HepG2 (cell line): ENCODE measurements around the gene SOAT1. TPM values are rescaled to one million over a fixed set of nuclear protein-coding genes. Genes with fewer than 3 reads are reported as not detected.

Experiments used
- ATAC-seq: fragments of 200-7000 bp; cut with Tn5 transposase; 3 replicates; pipeline ENCODE4 v1.9.1; 2020; ENCODE audit warnings: mild to moderate bottlenecking, moderate library complexity
- BruUV-seq: library from RNA; stranded (reverse); fragments of 400-500 nt; replicated peaks from 2 replicates; lab custom pipeline; 2021; lab: Mats Ljungman, UMichigan
- CTCF ChIA-PET: fragments of 300-600 bp; formaldehyde crosslinking; extraction: SDS; loops from one replicate; lab custom pipeline; 2021; ENCODE audit warnings: low total read pairs, inconsistent platforms, low intra/inter-chr PET ratio; lab: Yijun Ruan, JAX
- POLR2A ChIA-PET: fragments of 350-600 bp; sonication (Branson Sonifier 250); formaldehyde crosslinking; loops from one replicate; lab custom pipeline; 2020; ENCODE audit warnings: antibody characterized with exemption, inconsistent platforms; lab: Yijun Ruan, JAX
- DNase-seq: peaks from one replicate; pipeline ENCODE4 v3.0.0-alpha.2; 2015; ENCODE audit warnings: low spot score
- FAIRE-seq: peaks from 3 replicates; lab custom pipeline; 2011; peaks lifted over from hg19 to GRCh38; lab: Jason Lieb, UNC
- H2AFZ ChIP-seq: one replicate; pipeline ENCODE4 v1.6.1; 2011; ENCODE audit warnings: low read length, inconsistent platforms
- H3K27ac ChIP-seq: fragments of 300-600 bp; 3 replicates; pipeline ENCODE4 v1.8.0; 2011; ENCODE audit warnings: mixed run types, mild to moderate bottlenecking, mixed read lengths, low read length, inconsistent platforms; ENCODE audit not compliant: insufficient read depth; ENCODE audit errors: extremely low read length
- H3K27me3 ChIP-seq, 2 experiments: fragments of 200-600 bp in 1 of 2; 2 replicates in 1 of 2; 3 replicates in 1 of 2; pipeline versions ENCODE4 v1.6.0 to v1.8.0; 2011; ENCODE audit warnings: low read length in 2 of 2, mild to moderate bottlenecking in 2 of 2, moderate library complexity in 2 of 2, inconsistent platforms in 1 of 2; ENCODE audit not compliant: insufficient read depth in 2 of 2, control insufficient read depth in 1 of 2
- H3K36me3 ChIP-seq, 2 experiments: fragments of 200-600 bp in 1 of 2; replicated peaks in 1 of 2; 2 replicates in 1 of 2; 3 replicates in 1 of 2; pipeline versions ENCODE4 v1.5.1 to v1.8.0; 2011; ENCODE audit warnings: low read length in 2 of 2, inconsistent platforms in 1 of 2; ENCODE audit not compliant: insufficient read depth in 2 of 2, control insufficient read depth in 1 of 2
- H3K4me1 ChIP-seq: 2 replicates; pipeline ENCODE4 v1.5.1; 2012; ENCODE audit warnings: low read length, inconsistent platforms; ENCODE audit not compliant: insufficient read depth
- H3K4me2 ChIP-seq: 2 replicates; pipeline ENCODE4 v1.6.0; 2011; ENCODE audit warnings: low read depth, low read length, inconsistent platforms
- H3K4me3 ChIP-seq, 3 experiments: fragments of 200-600 bp in 1 of 3; sonication (generic), shearing (Covaris generic) in 1 of 3; replicated peaks in 1 of 3; 2 replicates each; pipeline ENCODE4 v1.5.1; 2011 to 2016; ENCODE audit warnings: low read length in 3 of 3, inconsistent platforms in 2 of 3, low read depth in 2 of 3, mild to moderate bottlenecking in 2 of 3, control low read depth in 1 of 3, mixed read lengths in 1 of 3; ENCODE audit not compliant: insufficient read depth in 1 of 3
- H3K79me2 ChIP-seq: one replicate; pipeline ENCODE4 v1.6.1; 2011; ENCODE audit warnings: low read length, inconsistent platforms; ENCODE audit not compliant: insufficient read depth
- H3K9ac ChIP-seq: 2 replicates; pipeline ENCODE4 v1.6.0; 2011; ENCODE audit warnings: mild to moderate bottlenecking, low read depth, low read length, inconsistent platforms; ENCODE audit not compliant: insufficient read depth
- H3K9me3 ChIP-seq: 2 replicates; pipeline ENCODE4 v1.5.1; 2012; ENCODE audit warnings: mild to moderate bottlenecking, low read length
- H4K20me1 ChIP-seq: 2 replicates; pipeline ENCODE4 v1.6.0; 2011; ENCODE audit warnings: inconsistent platforms, mild to moderate bottlenecking, low read length, moderate library complexity; ENCODE audit not compliant: insufficient read depth
- CREB3 ChIP-seq: sonication (generic); formaldehyde crosslinking; IDR thresholded peaks from 2 replicates; pipeline ENCODE4 v1.5.0; 2020; ENCODE audit warnings: missing genetic modification reagents
- GZF1 ChIP-seq: sonication (generic); formaldehyde crosslinking; IDR thresholded peaks from 2 replicates; pipeline ENCODE4 v1.5.1; 2020; ENCODE audit warnings: mild to moderate bottlenecking, missing genetic modification reagents
- HDAC2 ChIP-seq: sonication (generic); formaldehyde crosslinking; IDR thresholded peaks from 2 replicates; pipeline ENCODE4 v1.4.0; 2020; ENCODE audit warnings: missing genetic modification reagents
- JUND ChIP-seq: sonication (generic); formaldehyde crosslinking; IDR thresholded peaks from 2 replicates; pipeline ENCODE4 v1.8.0; 2022; ENCODE audit warnings: mild to moderate bottlenecking, missing genetic modification reagents
- KDM6A ChIP-seq: IDR thresholded peaks from 2 replicates; pipeline ENCODE4 v1.6.1; 2016; ENCODE audit warnings: low read depth
- NFRKB ChIP-seq: fragments of 450-650 bp; IDR thresholded peaks from 2 replicates; pipeline ENCODE4 v1.6.1; 2017
- SIX4 ChIP-seq: sonication (generic); formaldehyde crosslinking; IDR thresholded peaks from 2 replicates; pipeline ENCODE4 v1.4.0; 2020; ENCODE audit warnings: missing genetic modification reagents
- ZBTB25 ChIP-seq: IDR thresholded peaks from 2 replicates; pipeline ENCODE4 v1.6.1; 2018; ENCODE audit warnings: missing genetic modification reagents
- ZNF121 ChIP-seq: sonication (generic); formaldehyde crosslinking; IDR thresholded peaks from 2 replicates; pipeline ENCODE4 v1.5.0; 2020; ENCODE audit warnings: mild to moderate bottlenecking, missing genetic modification reagents
- ZNF225 ChIP-seq: sonication (generic); formaldehyde crosslinking; IDR thresholded peaks from 2 replicates; pipeline ENCODE4 v1.4.0; 2020; ENCODE audit warnings: mild to moderate bottlenecking, missing genetic modification reagents
- ZNF44 ChIP-seq: sonication (generic); formaldehyde crosslinking; IDR thresholded peaks from 2 replicates; pipeline ENCODE4 v1.5.1; 2020; ENCODE audit warnings: mild to moderate bottlenecking, missing genetic modification reagents
- ZNF615 ChIP-seq: sonication (generic); formaldehyde crosslinking; IDR thresholded peaks from 2 replicates; pipeline ENCODE4 v1.5.0; 2020; ENCODE audit warnings: mild to moderate bottlenecking, missing genetic modification reagents, borderline replicate concordance
- ZNF652 ChIP-seq: IDR thresholded peaks from 2 replicates; pipeline ENCODE4 v1.6.1; 2016; ENCODE audit warnings: low read depth, borderline replicate concordance
- ZNF703 ChIP-seq: sonication (generic); formaldehyde crosslinking; IDR thresholded peaks from 2 replicates; pipeline ENCODE4 v1.5.1; 2020; ENCODE audit warnings: missing genetic modification reagents, mild to moderate bottlenecking, moderate library complexity, borderline replicate concordance
- ZNF709 ChIP-seq: sonication (generic); formaldehyde crosslinking; IDR thresholded peaks from 2 replicates; pipeline ENCODE4 v1.5.0; 2020; ENCODE audit warnings: mild to moderate bottlenecking, missing genetic modification reagents
- WGBS: methylation state at CpG from one replicate; pipeline ENCODE4 v1.1.6; 2017; ENCODE audit warnings: low lambda C conversion rate; 5-methylcytosine and 5-hydroxymethylcytosine counted together
- in situ Hi-C: cut with HindIII; loops from 2 replicates; pipeline ENCODE4 v1.10.0; 2017; ENCODE audit warnings: low pct_unique_long_range_greater_than_20kb; ENCODE audit not compliant: extremely low pct_ligation_motif_present
- intact Hi-C: fragments of 100-400 bp; cut with micrococcal nuclease; formaldehyde crosslinking; loops from one replicate; pipeline ENCODE4 v1.10.0; 2022; ENCODE audit not compliant: unreplicated experiment
- polyA plus RNA-seq, 8 experiments: library from polyadenylated mRNA; depleted of rRNA in 3 of 8; stranded (reverse) in 7 of 8; unstranded in 1 of 8; fragments of >200 nt; fragmentation: Illumina TruSeq in 4 of 8; extraction: Trizol in 4 of 8; gene quantifications; 2 replicates each; pipeline versions ENCODE4 v1.2.1 to v1.2.3, GENCODE V29; 2011 to 2016; ENCODE audit warnings: low read depth in 4 of 8, missing spikeins in 1 of 8, mixed read lengths in 1 of 8; ENCODE audit not compliant: insufficient read depth in 1 of 8
- total RNA-seq, 5 experiments: library from RNA; depleted of rRNA; stranded (reverse); fragments of >200 nt; fragmentation: Illumina TruSeq; extraction: Trizol; gene quantifications; 2 replicates each; pipeline ENCODE4 v1.2.3, GENCODE V29; 2016; ENCODE audit warnings: low read depth in 1 of 5

Gene SOAT1
- total and polyA plus RNA-seq, 2 of the 13 experiments (the other 11 are each of a cell fraction or from before 2014, with no cell fraction given): 22.3 to 52.0 TPM

GRCh38 chr1:179321533-179322216 lies 28.1 kb downstream of the SOAT1 start:
- H3K4me1 ChIP-seq: no peaks in the 10 kb centered on the region
- DNase-seq (no peak), FAIRE-seq (no peak), ATAC-seq (no peak)
- in situ Hi-C loops (no loop called here), intact Hi-C loops (no loop called here)
- H3K27me3 ChIP-seq: no peaks in the 10 kb centered on the region
- ChIA-PET CTCF (no interaction called here), POLR2A (no interaction called here)
- no peak overlapping the region for H2AFZ ChIP-seq
- BruUV-seq: no TSS peak
- H3K9ac ChIP-seq: no peak overlapping the region
- H3K4me2 ChIP-seq: no peak overlapping the region
- H3K9me3 ChIP-seq: no peaks in the 10 kb centered on the region
- 96% methylated on average over 5 of the region's 5 CpGs for WGBS
- H3K4me3 ChIP-seq: no peak overlapping the region
- peaks cover 10% of the 10 kb centered on the region for H3K79me2 ChIP-seq
- TF ChIP-seq ZNF121 (CRISPR knock-in tag): peak; percentile 67; the same call in 1 of the 2 replicates
- no peak for TF ChIP-seq ZBTB25 (CRISPR knock-in tag)
- no peak overlapping the region for H3K27ac ChIP-seq
- no peaks in the 10 kb centered on the region for H4K20me1 ChIP-seq
- H3K36me3 ChIP-seq: peaks cover 1 to 25% of the 10 kb centered on the region in 2 experiments; a peak in 4 of 5 replicates

GRCh38 chr1:179322557-179322956 lies 29.0 kb downstream of the SOAT1 start:
- H3K79me2 ChIP-seq: peaks cover 10% of the 10 kb centered on the region
- no peak overlapping the region for H3K4me3 ChIP-seq
- H3K36me3 ChIP-seq: peaks cover 1 to 25% of the 10 kb centered on the region in 2 experiments; a peak in 4 of 5 replicates
- H4K20me1 ChIP-seq: no peaks in the 10 kb centered on the region
- ChIA-PET POLR2A (no interaction called here), CTCF (no interaction called here)
- 98% methylated on average over 3 of the region's 3 CpGs for WGBS
- no peaks in the 10 kb centered on the region for H3K9me3 ChIP-seq
- intact Hi-C loops (no loop called here), in situ Hi-C loops (no loop called here)
- ATAC-seq (no peak), DNase-seq (no peak), FAIRE-seq (no peak)
- H3K4me2 ChIP-seq: no peak overlapping the region
- BruUV-seq: no TSS peak
- H3K27ac ChIP-seq: no peak overlapping the region
- no peak overlapping the region for H2AFZ ChIP-seq
- H3K4me1 ChIP-seq: no peaks in the 10 kb centered on the region
- no peak overlapping the region for H3K9ac ChIP-seq
- H3K27me3 ChIP-seq: no peaks in the 10 kb centered on the region
- TF ChIP-seq SIX4 (CRISPR knock-in tag) (no peak), CREB3 (CRISPR knock-in tag) (no peak), ZNF652 (no peak), ZNF703 (no peak), NFRKB (no peak), KDM6A (no peak), HDAC2 (CRISPR knock-in tag) (no peak), ZNF709 (CRISPR knock-in tag) (no peak), ZNF615 (CRISPR knock-in tag) (no peak), ZNF225 (CRISPR knock-in tag) (no peak), ZNF44 (CRISPR knock-in tag) (no peak), JUND (no peak), GZF1 (CRISPR knock-in tag) (no peak)
